Mesothelial cell of epicardium (in vitro differentiated cells): Measurements from ENCODE around the gene ZDHHC14. TPM values are rescaled to one million over a fixed set of nuclear protein-coding genes. Genes with fewer than 3 reads are reported as not detected.
"Not testable (repeated sequence)": the region's sequence is repeated elsewhere in the genome, so short reads cannot be mapped to it uniquely, and the experiment has no call there.

Source experiments
- DNase-seq, 2 experiments: peaks; one replicate each; pipeline ENCODE4 v3.0.0; 2021; ENCODE audit warnings: low spot score in 2 of 2; ENCODE audit not compliant: unreplicated experiment in 2 of 2
- H3K27ac Mint-ChIP-seq: 2 replicates; pipeline ENCODE4 v1.8.0; 2021; ENCODE audit warnings: mixed read lengths
- H3K27me3 Mint-ChIP-seq: 2 replicates; pipeline ENCODE4 v1.8.0; 2021; ENCODE audit warnings: low read depth, mixed read lengths
- H3K36me3 Mint-ChIP-seq: 2 replicates; pipeline ENCODE4 v1.8.0; 2021; ENCODE audit warnings: mixed read lengths
- H3K4me1 Mint-ChIP-seq: 2 replicates; pipeline ENCODE4 v1.8.0; 2021; ENCODE audit warnings: mixed read lengths
- H3K4me3 Mint-ChIP-seq: 2 replicates; pipeline ENCODE4 v1.8.0; 2021; ENCODE audit warnings: mild to moderate bottlenecking, moderate library complexity, mixed read lengths
- H3K9me3 Mint-ChIP-seq: 2 replicates; pipeline ENCODE4 v1.8.0; 2021; ENCODE audit warnings: mixed read lengths
- CTCF ChIP-seq: fragments of 200-600 bp; sonication (generic); IDR thresholded peaks from one replicate; pipeline ENCODE4 v1.5.0; 2021; ENCODE audit warnings: antibody characterized with exemption; ENCODE audit not compliant: unreplicated experiment
- total RNA-seq: library from RNA; stranded (reverse); gene quantifications from 3 replicates; pipeline ENCODE4 v1.2.1, GENCODE V29; 2021

ZDHHC14 gene
- total RNA-seq, 1 donor from 2014 or later, result 11.3 TPM

DNA sequence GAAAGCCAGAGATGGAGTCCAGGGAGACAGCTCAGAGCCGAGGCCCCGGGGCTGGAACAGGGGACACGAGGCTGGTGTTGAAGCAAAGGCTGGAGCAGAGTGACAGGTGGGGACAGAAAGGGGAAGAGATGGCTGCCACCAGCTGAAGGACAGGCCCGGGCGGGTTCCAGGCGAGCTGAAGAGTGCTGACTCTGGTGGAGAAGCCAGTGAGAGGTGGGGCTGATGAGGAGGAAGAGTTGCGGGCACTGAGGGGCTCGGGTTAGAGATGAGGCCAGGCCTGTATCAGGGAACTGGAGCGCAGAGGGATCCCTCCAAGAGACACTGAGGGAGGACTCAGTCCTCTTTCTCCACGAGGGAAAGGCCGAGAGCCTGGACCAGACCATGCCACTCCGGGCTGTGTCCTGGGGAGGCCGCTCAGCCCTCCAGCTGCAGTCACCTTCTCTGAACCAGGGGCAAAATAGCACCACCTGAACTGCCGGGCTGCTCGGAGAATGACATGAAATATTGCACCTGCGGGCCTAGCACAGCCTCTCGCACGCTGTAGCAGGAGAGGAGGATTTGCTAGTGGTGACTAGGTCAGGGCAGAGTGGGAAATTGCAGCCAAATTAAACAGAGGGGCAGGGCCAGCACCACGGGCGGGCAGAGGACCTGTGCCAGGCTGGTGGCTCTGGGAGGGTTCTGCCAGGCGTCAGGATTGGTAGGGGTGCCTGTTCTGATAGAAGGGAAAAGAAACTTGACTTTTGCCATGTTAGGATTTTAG lies 175.9 kb downstream of the ZDHHC14 start:
- Mint-ChIP-seq H3K4me1 (peaks cover 39% of the 10 kb centered on the region), H3K4me3 (no peak overlapping the region), H3K27me3 (no peaks in the 10 kb centered on the region), H3K27ac (peak overlapping the region; percentile 31), H3K36me3 (no peaks in the 10 kb centered on the region), H3K9me3 (peaks cover 8% of the 10 kb centered on the region)
- TF ChIP-seq CTCF, result no peak
- no peak for DNase-seq

GRCh38 chr6:157557559-157557958 lies 176.6 kb downstream of the ZDHHC14 start:
- Mint-ChIP-seq H3K27me3 (no peaks in the 10 kb centered on the region), H3K4me1 (peaks cover 32% of the 10 kb centered on the region), H3K9me3 (peaks cover 8% of the 10 kb centered on the region), H3K4me3 (no peak overlapping the region), H3K27ac (no peak overlapping the region), H3K36me3 (no peaks in the 10 kb centered on the region)
- no peak for DNase-seq
- no peak for TF ChIP-seq CTCF

GRCh38 chr6:157558049-157558448 lies 177.1 kb downstream of the ZDHHC14 start:
- H3K27ac Mint-ChIP-seq, result no peak overlapping the region
- DNase-seq, result no peak
- no peaks in the 10 kb centered on the region for H3K27me3 Mint-ChIP-seq
- no peak overlapping the region for H3K4me3 Mint-ChIP-seq
- TF ChIP-seq CTCF, result no peak
- H3K36me3 Mint-ChIP-seq, result no peaks in the 10 kb centered on the region
- peaks cover 28% of the 10 kb centered on the region for H3K4me1 Mint-ChIP-seq
- H3K9me3 Mint-ChIP-seq, result peaks cover 8% of the 10 kb centered on the region

GRCh38 chr6:157558487-157559200 lies 177.7 kb downstream of the ZDHHC14 start:
- no peak for TF ChIP-seq CTCF
- H3K27ac Mint-ChIP-seq, result no peak overlapping the region
- no peaks in the 10 kb centered on the region for H3K27me3 Mint-ChIP-seq
- H3K4me1 Mint-ChIP-seq, result peaks cover 23% of the 10 kb centered on the region
- DNase-seq, result no peak
- peaks cover 8% of the 10 kb centered on the region for H3K9me3 Mint-ChIP-seq
- no peaks in the 10 kb centered on the region for H3K36me3 Mint-ChIP-seq
- H3K4me3 Mint-ChIP-seq, result no peak overlapping the region

GRCh38 chr6:157559201-157559756 lies 178.3 kb downstream of the ZDHHC14 start:
- Mint-ChIP-seq H3K36me3 (no peaks in the 10 kb centered on the region), H3K9me3 (peaks cover 8% of the 10 kb centered on the region), H3K4me3 (no peak overlapping the region), H3K27ac (no peak overlapping the region), H3K27me3 (no peaks in the 10 kb centered on the region), H3K4me1 (peaks cover 22% of the 10 kb centered on the region)
- no peak for DNase-seq
- TF ChIP-seq CTCF, result no peak

- not testable (repeated sequence) for H3K4me3 Mint-ChIP-seq, H3K36me3 Mint-ChIP-seq, H3K27ac Mint-ChIP-seq, DNase-seq, H3K9me3 Mint-ChIP-seq, H3K27me3 Mint-ChIP-seq
- peaks cover 20% of the 10 kb centered on the region for H3K4me1 Mint-ChIP-seq
Observed at GRCh38 chr6:157560063-157560462, 179.1 kb downstream of the ZDHHC14 start.
